Esophagus muscularis mucosa (tissue), 4 donors: ENCODE results near the gene LYPD3. TPM values are rescaled to one million over a fixed set of nuclear protein-coding genes. Genes with fewer than 3 reads are reported as not detected.
"Not testable (repeated sequence)": the region's sequence is repeated elsewhere in the genome, so short reads cannot be mapped to it uniquely, and the experiment has no call there.

Experiments used
- DNase-seq: peaks from one replicate; pipeline ENCODE4 v3.0.0-alpha.2; 2017; ENCODE audit errors: extremely low spot score
- H3K27ac ChIP-seq, 4 donors: fragments of 200-600 bp; sonication (generic); replicated peaks in 1 of 4; 1 replicate in 3 of 4; 2 replicates in 1 of 4; pipeline ENCODE4 v1.5.1; 2016 to 2019; ENCODE audit warnings: mild to moderate bottlenecking in 1 of 4
- H3K27me3 ChIP-seq, 4 donors: fragments of 200-600 bp; sonication (generic); one replicate each; pipeline versions ENCODE4 v1.5.1 to v1.6.0; 2016 to 2019
- H3K36me3 ChIP-seq, 4 donors: fragments of 200-600 bp; sonication (generic); one replicate each; pipeline ENCODE4 v1.5.1; 2016 to 2019
- H3K4me1 ChIP-seq, 4 donors: fragments of 200-600 bp; sonication (generic); one replicate each; pipeline ENCODE4 v1.5.1; 2016 to 2019
- H3K4me3 ChIP-seq, 4 donors: fragments of 200-600 bp; sonication (generic); 1 replicate in 2 of 4; 2 replicates in 2 of 4; pipeline ENCODE4 v1.5.1; 2016 to 2019; ENCODE audit warnings: mild to moderate bottlenecking in 4 of 4, moderate library complexity in 1 of 4
- H3K9me3 ChIP-seq, 4 donors: fragments of 200-600 bp; sonication (generic); 1 replicate in 3 of 4; 2 replicates in 1 of 4; pipeline ENCODE4 v1.5.1; 2016 to 2019
- CTCF ChIP-seq, 3 experiments: fragments of 200-600 bp in 2 of 3; fragments of 450-650 bp in 1 of 3; sonication (generic) in 2 of 3; IDR thresholded peaks; one replicate each; pipeline ENCODE4 v1.5.1; 2017 to 2019; ENCODE audit warnings: antibody characterized with exemption in 3 of 3, mild to moderate bottlenecking in 2 of 3, moderate library complexity in 1 of 3
- EP300 ChIP-seq: sonication (generic); formaldehyde crosslinking; IDR thresholded peaks from one replicate; pipeline ENCODE4 v1.6.1; 2017; ENCODE audit warnings: antibody characterized with exemption
- POLR2A ChIP-seq: fragments of 450-650 bp; IDR thresholded peaks from one replicate; pipeline ENCODE4 v1.6.1; 2017; ENCODE audit warnings: antibody characterized with exemption, moderate library complexity, mild to moderate bottlenecking, low read depth
- POLR2AphosphoS5 ChIP-seq, 2 donors: sonication (generic); formaldehyde crosslinking; IDR thresholded peaks; one replicate each; pipeline ENCODE4 v1.6.1; 2017; ENCODE audit warnings: antibody characterized with exemption in 2 of 2
- WGBS: methylation state at CpG from one replicate; pipeline ENCODE4 v1.1.5; 2018; 5-methylcytosine and 5-hydroxymethylcytosine counted together
- intact Hi-C: fragments of 100-400 bp; cut with DNase I; formaldehyde crosslinking; loops from one replicate; pipeline ENCODE4 v1.15.1; 2023
- total RNA-seq, 4 donors: library from RNA; depleted of rRNA; stranded (reverse); fragments of >200 nt; gene quantifications; one replicate each; pipeline versions ENCODE4 v1.1.0 to v1.2.1, GENCODE V29; 2016

Gene LYPD3
- 1 to 10 TPM in 1 of 4 donors, under 1 TPM in 3; 0.42 to 1.4 (median 0.84) TPM for total RNA-seq

GRCh38 chr19:43465468-43466120 lies at the start of gene LYPD3:
TSS of gene LYPD3 (minus strand) at chr19:43465608. CDS start at chr19:43465571, 37 bp downstream.
- intact Hi-C loops: no loop called here
- Histone ChIP-seq H3K4me3 (peak within 1 kb of the TSS; percentile 67 to 79 (median 72)), H3K9me3 (no peaks in the 10 kb centered on the region), H3K27me3 (no peaks in the 10 kb centered on the region), H3K4me1 (peaks cover 6 to 30% (median 25%) of the 10 kb centered on the region in 4 donors), H3K36me3 (peaks cover 0 to 6% (median 3%) of the 10 kb centered on the region in 4 donors), H3K27ac (peak within 1 kb of the TSS; percentile 89 to 94 (median 90))
- no peak for TF ChIP-seq POLR2A
- no peak for TF ChIP-seq EP300
- no peak for TF ChIP-seq CTCF (IDR thresholded peaks at IDR 0.05)
- TF ChIP-seq POLR2AphosphoS5 (IDR thresholded peaks at IDR 0.05): no peak
- DNase-seq: no peak
- whole genome bisulfite sequencing: 72% methylated on average over 9 of the region's 24 CpGs

DNA sequence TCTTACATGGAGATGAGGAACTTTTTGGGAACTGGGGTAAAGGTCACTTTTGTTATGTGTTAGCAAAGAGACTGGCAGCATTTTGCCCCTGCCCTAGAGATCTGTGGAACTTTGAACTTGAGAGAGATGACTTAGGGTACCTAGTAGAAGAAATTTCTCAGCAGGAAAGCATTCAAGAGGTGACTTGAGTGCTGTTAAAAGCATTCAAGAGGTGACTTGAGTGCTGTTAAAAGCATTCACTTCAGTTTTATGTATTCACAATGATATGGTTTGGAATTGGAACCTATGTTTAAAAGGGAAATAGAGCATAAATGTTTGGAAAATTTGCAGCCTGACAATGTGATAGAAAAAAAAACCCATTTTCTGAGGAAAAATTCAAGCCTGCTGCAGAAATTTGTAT lies 47.0 kb upstream of the LYPD3 start:
- H3K4me1 ChIP-seq, DNase-seq, intact Hi-C loops, H3K9me3 ChIP-seq, H3K4me3 ChIP-seq, H3K27me3 ChIP-seq, H3K27ac ChIP-seq: not testable (repeated sequence)
- H3K36me3 ChIP-seq: peaks cover 15 to 52% (median 32%) of the 10 kb centered on the region in 4 donors

GRCh38 chr19:43511324-43511723 lies 45.9 kb upstream of the LYPD3 start:
- H3K27me3 ChIP-seq: no peaks in the 10 kb centered on the region
- intact Hi-C loops: no loop called here
- H3K36me3 ChIP-seq: peaks cover 15 to 58% (median 37%) of the 10 kb centered on the region in 4 donors
- no peak overlapping the region for H3K27ac ChIP-seq
- WGBS: 98% methylated on average over 3 of the region's 5 CpGs
- no peak overlapping the region for H3K4me3 ChIP-seq
- no peak for DNase-seq
- no peak for TF ChIP-seq CTCF (IDR thresholded peaks at IDR 0.05)
- TF ChIP-seq POLR2A: no peak
- no peak for TF ChIP-seq EP300
- H3K4me1 ChIP-seq: no peaks in the 10 kb centered on the region
- H3K9me3 ChIP-seq: no peaks in the 10 kb centered on the region

GRCh38 chr19:43510713-43511112 lies 45.3 kb upstream of the LYPD3 start:
- H3K4me1 ChIP-seq: no peaks in the 10 kb centered on the region
- intact Hi-C loops: no loop called here
- H3K27me3 ChIP-seq: no peaks in the 10 kb centered on the region
- H3K9me3 ChIP-seq: no peaks in the 10 kb centered on the region
- 98% methylated on average over 9 of the region's 9 CpGs for WGBS
- peaks cover 15 to 59% (median 41%) of the 10 kb centered on the region in 4 donors for H3K36me3 ChIP-seq
- no peak for DNase-seq
- no peak overlapping the region for H3K4me3 ChIP-seq
- no peak for TF ChIP-seq CTCF (IDR thresholded peaks at IDR 0.05)
- TF ChIP-seq POLR2AphosphoS5 (IDR thresholded peaks at IDR 0.05): no peak
- no peak for TF ChIP-seq POLR2A
- no peak for TF ChIP-seq EP300
- H3K27ac ChIP-seq: no peak overlapping the region

GRCh38 chr19:43507880-43508279 lies 42.5 kb upstream of the LYPD3 start:
- intact Hi-C loops: no loop called here
- no peak overlapping the region for H3K27ac ChIP-seq
- no peak for DNase-seq
- H3K4me3 ChIP-seq: no peak overlapping the region
- WGBS: 83% methylated on average over 2 of the region's 2 CpGs
- peaks cover 13 to 16% (median 15%) of the 10 kb centered on the region in 4 donors for H3K4me1 ChIP-seq
- no peaks in the 10 kb centered on the region for H3K9me3 ChIP-seq
- H3K36me3 ChIP-seq: peaks cover 7 to 47% (median 40%) of the 10 kb centered on the region in 4 donors
- TF ChIP-seq POLR2A: no peak
- no peak for TF ChIP-seq CTCF (IDR thresholded peaks at IDR 0.05)
- no peak for TF ChIP-seq EP300
- TF ChIP-seq POLR2AphosphoS5 (IDR thresholded peaks at IDR 0.05): no peak
- no peaks in the 10 kb centered on the region for H3K27me3 ChIP-seq
